ENCODE measurements around the gene MAP7D2. TPM values are rescaled to one million over a fixed set of nuclear protein-coding genes. Genes with fewer than 3 reads are reported as not detected.

The MAP7D2 gene
- total and polyA plus RNA-seq, 2 donors from 2014 or later: 0.76 to 3.6 TPM

DNA sequence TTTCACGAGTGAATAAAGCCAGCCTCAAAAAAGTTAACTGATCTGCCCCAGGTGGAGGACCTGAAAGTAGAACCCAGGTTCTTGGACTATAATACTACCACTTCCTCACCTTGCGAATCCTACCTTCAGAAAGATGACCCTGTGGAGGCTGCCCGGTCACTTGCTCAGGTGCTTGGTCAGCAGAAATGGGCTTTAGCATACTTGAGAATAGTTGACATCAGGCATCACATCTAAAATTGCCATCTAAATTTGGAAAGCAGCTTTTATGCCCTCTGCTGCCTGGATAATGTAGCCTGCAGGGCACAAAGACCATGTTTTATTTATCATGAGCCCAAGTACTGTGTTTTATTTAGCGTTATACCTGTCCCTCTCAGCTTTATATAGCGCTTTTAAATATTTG is 128.9 kb downstream of the MAP7D2 start:
- H3K27ac ChIP-seq (ENCODE audit: low read depth in 2 of 2, low read length in 2 of 2): no peak overlapping the region
- peaks cover 4% of the 10 kb centered on the region for H3K27me3 ChIP-seq (ENCODE audit: control insufficient read depth, insufficient read depth, low read length)
- FAIRE-seq (no peak), DNase-seq (no peak)
- H3K9ac ChIP-seq (ENCODE audit: low read length in 3 of 3): no peak overlapping the region
- intact Hi-C loops (cut with DNase I): no loop called here
- H3K4me1 ChIP-seq (ENCODE audit: control insufficient read depth in 2 of 3, insufficient read depth in 2 of 3, low read depth in 1 of 3, low read length in 3 of 3): peaks cover 0 to 7% (median 3%) of the 10 kb centered on the region in 3 donors
- no peak overlapping the region for H3K4me3 ChIP-seq (ENCODE audit: low read length in 3 of 3)
- TF ChIP-seq, protein P1, sequence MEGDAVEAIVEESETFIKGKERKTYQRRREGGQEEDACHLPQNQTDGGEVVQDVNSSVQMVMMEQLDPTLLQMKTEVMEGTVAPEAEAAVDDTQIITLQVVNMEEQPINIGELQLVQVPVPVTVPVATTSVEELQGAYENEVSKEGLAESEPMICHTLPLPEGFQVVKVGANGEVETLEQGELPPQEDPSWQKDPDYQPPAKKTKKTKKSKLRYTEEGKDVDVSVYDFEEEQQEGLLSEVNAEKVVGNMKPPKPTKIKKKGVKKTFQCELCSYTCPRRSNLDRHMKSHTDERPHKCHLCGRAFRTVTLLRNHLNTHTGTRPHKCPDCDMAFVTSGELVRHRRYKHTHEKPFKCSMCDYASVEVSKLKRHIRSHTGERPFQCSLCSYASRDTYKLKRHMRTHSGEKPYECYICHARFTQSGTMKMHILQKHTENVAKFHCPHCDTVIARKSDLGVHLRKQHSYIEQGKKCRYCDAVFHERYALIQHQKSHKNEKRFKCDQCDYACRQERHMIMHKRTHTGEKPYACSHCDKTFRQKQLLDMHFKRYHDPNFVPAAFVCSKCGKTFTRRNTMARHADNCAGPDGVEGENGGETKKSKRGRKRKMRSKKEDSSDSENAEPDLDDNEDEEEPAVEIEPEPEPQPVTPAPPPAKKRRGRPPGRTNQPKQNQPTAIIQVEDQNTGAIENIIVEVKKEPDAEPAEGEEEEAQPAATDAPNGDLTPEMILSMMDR (IDR thresholded peaks at IDR 0.05; ENCODE audit: borderline replicate concordance, extremely low read depth, insufficient read depth): no peak
- H3K9me3 ChIP-seq (ENCODE audit: control insufficient read depth in 2 of 3, insufficient read depth in 1 of 3, low read length in 3 of 3): peaks cover 0 to 2% (median 0%) of the 10 kb centered on the region in 3 donors
- H3K36me3 ChIP-seq (ENCODE audit: control insufficient read depth in 2 of 3, insufficient read depth in 3 of 3, low read length in 3 of 3): no peaks in the 10 kb centered on the region

DNA sequence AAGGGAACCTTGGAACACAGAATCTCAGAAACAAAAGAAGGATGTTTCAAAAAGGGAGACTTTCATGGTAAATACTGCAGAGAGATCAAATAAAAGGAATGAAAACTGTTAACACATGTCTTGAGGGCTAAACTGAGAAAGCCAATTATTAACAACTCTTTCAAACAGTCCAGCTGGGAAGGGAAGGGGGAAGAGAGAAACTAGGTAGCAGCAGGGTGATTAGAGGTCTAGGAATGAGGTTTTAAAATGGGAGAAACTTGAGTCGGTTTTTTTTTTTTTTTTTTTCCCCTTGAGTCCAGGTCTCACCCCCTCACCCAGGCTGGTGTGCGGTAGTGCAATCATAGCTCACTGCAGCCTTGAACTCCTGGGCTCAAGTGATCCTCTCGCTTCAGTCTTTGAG is 130.2 kb downstream of the MAP7D2 start:
- peak in 2 of 5 donors; percentile 8 to 18 for DNase-seq
- no peak overlapping the region for H3K27ac ChIP-seq (ENCODE audit: low read depth in 2 of 2, low read length in 2 of 2)
- no peak overlapping the region for H3K4me3 ChIP-seq (ENCODE audit: low read length in 3 of 3)
- no peak for FAIRE-seq
- peaks cover 0 to 6% (median 2%) of the 10 kb centered on the region in 3 donors for H3K4me1 ChIP-seq (ENCODE audit: control insufficient read depth in 2 of 3, insufficient read depth in 2 of 3, low read depth in 1 of 3, low read length in 3 of 3)
- TF ChIP-seq, protein P1 (IDR thresholded peaks at IDR 0.05; ENCODE audit: borderline replicate concordance, extremely low read depth, insufficient read depth): no peak
- H3K9ac ChIP-seq (ENCODE audit: low read length in 3 of 3): no peak overlapping the region
- H3K27me3 ChIP-seq (ENCODE audit: control insufficient read depth, insufficient read depth, low read length): peaks cover 1% of the 10 kb centered on the region
- intact Hi-C loops (cut with DNase I): no loop called here
- H3K36me3 ChIP-seq (ENCODE audit: control insufficient read depth in 2 of 3, insufficient read depth in 3 of 3, low read length in 3 of 3): no peaks in the 10 kb centered on the region
- peaks cover 0 to under 1% (median 0%) of the 10 kb centered on the region in 3 donors for H3K9me3 ChIP-seq (ENCODE audit: control insufficient read depth in 2 of 3, insufficient read depth in 1 of 3, low read length in 3 of 3)

DNA sequence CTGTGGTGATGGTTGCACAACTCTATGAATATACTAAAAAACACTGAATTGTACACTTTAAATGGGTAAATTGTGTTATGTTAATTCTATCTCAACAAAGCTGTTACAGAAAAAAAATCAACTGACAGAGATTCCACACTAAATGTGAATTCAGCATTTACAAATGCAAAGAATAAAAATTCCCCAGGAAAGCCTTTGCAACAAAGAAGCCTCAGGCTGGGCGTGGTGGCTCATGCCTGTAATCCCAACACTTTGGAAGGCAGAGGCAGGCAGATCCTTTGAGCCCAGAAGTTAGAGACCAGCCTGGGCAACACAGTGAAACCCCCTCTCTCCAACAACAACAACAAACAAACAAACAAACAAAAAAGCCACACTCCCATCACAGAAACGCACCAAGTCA is 134.8 kb downstream of the MAP7D2 start:
- Histone ChIP-seq H3K36me3 (ENCODE audit: control insufficient read depth in 2 of 3, insufficient read depth in 3 of 3, low read length in 3 of 3) (no peaks in the 10 kb centered on the region), H3K9me3 (ENCODE audit: control insufficient read depth in 2 of 3, insufficient read depth in 1 of 3, low read length in 3 of 3) (peaks cover 0 to 8% (median 0%) of the 10 kb centered on the region in 3 donors), H3K9ac (ENCODE audit: low read length in 3 of 3) (no peak overlapping the region), H3K4me1 (ENCODE audit: control insufficient read depth in 2 of 3, insufficient read depth in 2 of 3, low read depth in 1 of 3, low read length in 3 of 3) (no peaks in the 10 kb centered on the region), H3K27me3 (ENCODE audit: control insufficient read depth, insufficient read depth, low read length) (no peaks in the 10 kb centered on the region), H3K27ac (ENCODE audit: low read depth in 2 of 2, low read length in 2 of 2) (no peak overlapping the region), H3K4me3 (ENCODE audit: low read length in 3 of 3) (no peak overlapping the region)
- DNase-seq (no peak), FAIRE-seq (no peak)
- TF ChIP-seq, protein P1 (IDR thresholded peaks at IDR 0.05; ENCODE audit: borderline replicate concordance, extremely low read depth, insufficient read depth): no peak
- intact Hi-C loops (cut with DNase I): no loop called here

DNA sequence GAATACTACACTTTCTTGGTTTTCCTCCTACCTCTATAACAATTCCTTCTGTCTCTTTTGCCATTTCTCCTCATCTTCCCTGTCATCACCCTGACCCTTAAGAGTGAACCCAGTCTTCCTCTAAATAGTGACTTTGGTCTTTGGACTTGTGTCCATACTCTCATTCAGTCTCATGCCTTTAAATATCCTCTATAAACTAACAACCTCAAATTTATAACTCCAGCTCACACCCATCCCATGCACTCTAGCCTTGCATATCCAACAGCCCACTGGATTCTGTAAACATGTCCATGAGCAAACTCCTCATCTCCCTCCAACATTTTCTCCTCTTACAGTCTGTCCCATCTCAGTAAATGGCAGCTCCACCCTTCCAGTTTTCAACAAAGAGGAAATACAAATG is 140.9 kb downstream of the MAP7D2 start:
- H3K27ac ChIP-seq (ENCODE audit: low read depth in 2 of 2, low read length in 2 of 2): no peak overlapping the region
- peaks cover 0 to 8% (median 0%) of the 10 kb centered on the region in 3 donors for H3K9me3 ChIP-seq (ENCODE audit: control insufficient read depth in 2 of 3, insufficient read depth in 1 of 3, low read length in 3 of 3)
- no peak for DNase-seq
- no peak for FAIRE-seq
- no peak overlapping the region for H3K9ac ChIP-seq (ENCODE audit: low read length in 3 of 3)
- intact Hi-C loops (cut with DNase I): no loop called here
- no peak overlapping the region for H3K4me3 ChIP-seq (ENCODE audit: low read length in 3 of 3)
- H3K27me3 ChIP-seq (ENCODE audit: control insufficient read depth, insufficient read depth, low read length): no peaks in the 10 kb centered on the region
- no peaks in the 10 kb centered on the region for H3K4me1 ChIP-seq (ENCODE audit: control insufficient read depth in 2 of 3, insufficient read depth in 2 of 3, low read depth in 1 of 3, low read length in 3 of 3)
- H3K36me3 ChIP-seq (ENCODE audit: control insufficient read depth in 2 of 3, insufficient read depth in 3 of 3, low read length in 3 of 3): no peaks in the 10 kb centered on the region
- TF ChIP-seq, protein P1 (IDR thresholded peaks at IDR 0.05; ENCODE audit: borderline replicate concordance, extremely low read depth, insufficient read depth): no peak

Measured in kidney (tissue), 14 donors.